HG02642 (cell line): Measurements from ENCODE around the gene MTG1.
A peak's percentile ranks its signal among the peaks of the same experiment; 100 is the strongest.
"Not testable (repeated sequence)": the region's sequence is repeated elsewhere in the genome, so short reads cannot be mapped to it uniquely, and the experiment has no call there.

Source experiments
- ATAC-seq: cut with Tn5 transposase; IDR thresholded peaks from one replicate; pipeline ENCODE4 v1.9.1; 2021; ENCODE audit warnings: mild to moderate bottlenecking; ENCODE audit not compliant: unreplicated experiment, poor library complexity

MTG1 gene

GRCh38 chr10:133396035-133396624 is 2.2 kb downstream of the MTG1 start:
- no peak for ATAC-seq

- no peak for ATAC-seq
These were observed 4.0 kb downstream of the MTG1 start for GRCh38 chr10:133397938-133398337.

GRCh38 chr10:133399123-133399601 is 5.2 kb downstream of the MTG1 start:
- no peak for ATAC-seq

GRCh38 chr10:133400624-133401424 is 6.9 kb downstream of the MTG1 start:
- ATAC-seq: peak; percentile 68

GRCh38 chr10:133401500-133401899 is 7.5 kb downstream of the MTG1 start:
- peak; percentile 27 for ATAC-seq

GRCh38 chr10:133401981-133402725 is 8.2 kb downstream of the MTG1 start:
- no peak for ATAC-seq

- no peak for ATAC-seq
These were observed 9.4 kb downstream of the MTG1 start for GRCh38 chr10:133403359-133403758.

- no peak for ATAC-seq
These were observed 9.8 kb downstream of the MTG1 start for GRCh38 chr10:133403784-133404183.

GRCh38 chr10:133405272-133405671 is 11.3 kb downstream of the MTG1 start:
- no peak for ATAC-seq

- peak; percentile 44 for ATAC-seq
These were observed 12.0 kb downstream of the MTG1 start for GRCh38 chr10:133405844-133406527.

GRCh38 chr10:133411523-133412380 is 17.8 kb downstream of the MTG1 start:
- no peak for ATAC-seq

- ATAC-seq: no peak
These were observed 18.4 kb downstream of the MTG1 start for GRCh38 chr10:133412381-133412711.

GRCh38 chr10:133414401-133414800 is 20.4 kb downstream of the MTG1 start:
- ATAC-seq: not testable (repeated sequence)

- no peak for ATAC-seq
These were observed 21.8 kb downstream of the MTG1 start for GRCh38 chr10:133415752-133416151.

- ATAC-seq: no peak
These were observed 24.5 kb downstream of the MTG1 start for GRCh38 chr10:133418289-133418993.

- ATAC-seq: no peak
These were observed 25.4 kb downstream of the MTG1 start for GRCh38 chr10:133419211-133419950.

- no peak for ATAC-seq
These were observed 26.1 kb downstream of the MTG1 start for GRCh38 chr10:133420028-133420427.

GRCh38 chr10:133420579-133420978 is 26.6 kb downstream of the MTG1 start:
- ATAC-seq: no peak
